ENCODE data around the gene KIF3A.

The KIF3A gene

DNA sequence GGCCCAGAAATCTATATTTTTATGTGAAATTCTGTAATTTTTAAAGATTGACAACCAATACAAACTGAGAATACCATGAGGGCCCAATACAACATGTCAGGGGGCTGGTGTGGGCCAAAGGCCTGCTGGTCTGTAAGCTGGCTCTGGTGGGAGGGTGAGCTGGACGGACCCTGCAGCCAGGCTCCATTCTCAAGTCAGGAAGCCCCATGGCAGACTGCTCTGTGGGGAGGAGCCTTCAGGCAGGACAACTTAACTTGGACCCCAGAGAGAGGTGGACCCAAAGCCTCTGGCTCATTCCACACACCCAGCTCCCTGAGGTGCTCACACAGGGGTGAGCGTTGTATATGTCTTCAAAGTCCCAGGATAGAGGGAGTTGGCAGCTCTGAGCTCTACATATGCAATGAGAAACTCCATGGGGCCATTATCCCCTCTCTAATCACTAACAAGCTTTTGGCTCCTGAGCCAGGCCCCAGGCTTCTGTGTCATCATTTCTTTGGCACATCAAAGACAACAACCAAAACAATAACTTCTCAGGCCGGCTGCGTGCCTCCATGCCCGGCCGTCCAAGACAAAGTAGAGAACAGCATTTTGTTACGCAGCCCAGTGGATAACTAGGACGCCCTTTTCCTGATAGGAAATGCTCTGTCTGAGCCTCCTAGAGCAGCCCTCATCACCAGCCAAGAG lies 33.3 kb upstream of the KIF3A start:
- no peak for DNase-seq (ENCODE audit: low spot score)

GRCh38 chr5:132768485-132768868 lies 31.1 kb upstream of the KIF3A start:
- no peak for DNase-seq (ENCODE audit: low spot score)

GRCh38 chr5:132767150-132767549 lies 29.8 kb upstream of the KIF3A start:
- DNase-seq (ENCODE audit: low spot score) = no peak

DNA sequence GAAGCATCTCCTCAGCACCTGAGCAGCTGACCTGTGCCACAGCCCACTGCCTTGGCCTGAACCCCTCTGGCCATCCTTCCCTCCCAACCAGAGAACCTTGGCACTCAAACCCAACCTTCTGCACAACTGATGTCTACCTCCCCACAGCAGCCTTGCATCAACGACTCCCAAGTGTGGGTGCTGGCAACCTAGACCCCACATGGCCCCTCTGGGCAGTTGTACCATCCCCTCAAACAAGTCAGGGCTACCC lies 29.4 kb upstream of the KIF3A start:
- no peak for DNase-seq (ENCODE audit: low spot score)

- no peak for DNase-seq (ENCODE audit: low spot score)
Observed at GRCh38 chr5:132766020-132766805, 28.9 kb upstream of the KIF3A start.

- no peak for DNase-seq (ENCODE audit: low spot score)
Observed at GRCh38 chr5:132765311-132766019, 28.1 kb upstream of the KIF3A start.

DNA sequence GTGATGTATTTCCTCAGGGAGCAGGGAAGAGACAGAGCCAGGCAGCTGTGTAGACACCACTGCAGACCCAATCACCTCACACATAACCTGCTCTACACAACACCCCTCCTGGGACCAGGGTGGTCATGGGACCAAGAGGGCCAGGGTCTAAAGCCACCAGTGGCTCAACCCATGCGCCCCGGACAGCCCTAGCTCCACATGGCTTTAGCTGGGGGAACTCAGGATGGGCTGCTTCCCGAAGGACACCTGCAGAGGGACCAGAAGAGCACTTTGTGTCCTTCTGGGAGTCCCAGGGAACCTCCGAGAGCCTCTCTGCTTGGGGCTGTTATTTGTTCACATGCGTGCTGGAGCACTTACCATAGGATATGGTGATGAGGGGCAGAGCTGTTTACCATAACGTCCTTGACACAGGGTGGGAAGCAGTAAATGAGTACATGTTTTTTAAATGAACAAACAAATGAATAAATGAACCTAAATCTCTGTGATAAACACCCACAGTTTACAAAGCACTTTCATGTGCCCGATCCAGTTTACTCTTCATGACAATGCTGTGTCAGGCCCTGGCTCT lies 27.4 kb upstream of the KIF3A start:
- DNase-seq (ENCODE audit: low spot score) = no peak

DNA sequence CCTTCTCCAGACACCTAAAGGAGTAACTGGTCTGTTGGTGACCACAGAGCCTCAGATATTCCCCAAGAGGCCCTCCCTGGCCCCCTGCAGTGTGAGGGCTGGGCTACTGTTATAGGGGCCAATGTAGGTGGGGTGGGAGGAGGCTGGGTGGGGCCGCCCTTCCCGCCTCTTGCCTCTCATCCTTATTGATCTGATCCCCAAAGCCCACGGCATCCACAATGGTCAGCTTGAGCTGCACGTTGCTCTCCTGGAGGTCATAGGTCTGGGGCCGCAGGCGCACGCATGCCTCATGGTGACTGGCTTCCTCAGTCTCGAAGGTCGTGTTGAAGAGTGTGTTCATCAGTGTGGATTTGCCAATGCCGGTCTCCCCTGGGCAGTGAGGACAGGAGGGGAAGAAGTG lies 26.7 kb upstream of the KIF3A start:
- DNase-seq (ENCODE audit: low spot score) = no peak

- DNase-seq (ENCODE audit: low spot score) = no peak
Observed at GRCh38 chr5:132763181-132764036, 26.1 kb upstream of the KIF3A start.

DNA sequence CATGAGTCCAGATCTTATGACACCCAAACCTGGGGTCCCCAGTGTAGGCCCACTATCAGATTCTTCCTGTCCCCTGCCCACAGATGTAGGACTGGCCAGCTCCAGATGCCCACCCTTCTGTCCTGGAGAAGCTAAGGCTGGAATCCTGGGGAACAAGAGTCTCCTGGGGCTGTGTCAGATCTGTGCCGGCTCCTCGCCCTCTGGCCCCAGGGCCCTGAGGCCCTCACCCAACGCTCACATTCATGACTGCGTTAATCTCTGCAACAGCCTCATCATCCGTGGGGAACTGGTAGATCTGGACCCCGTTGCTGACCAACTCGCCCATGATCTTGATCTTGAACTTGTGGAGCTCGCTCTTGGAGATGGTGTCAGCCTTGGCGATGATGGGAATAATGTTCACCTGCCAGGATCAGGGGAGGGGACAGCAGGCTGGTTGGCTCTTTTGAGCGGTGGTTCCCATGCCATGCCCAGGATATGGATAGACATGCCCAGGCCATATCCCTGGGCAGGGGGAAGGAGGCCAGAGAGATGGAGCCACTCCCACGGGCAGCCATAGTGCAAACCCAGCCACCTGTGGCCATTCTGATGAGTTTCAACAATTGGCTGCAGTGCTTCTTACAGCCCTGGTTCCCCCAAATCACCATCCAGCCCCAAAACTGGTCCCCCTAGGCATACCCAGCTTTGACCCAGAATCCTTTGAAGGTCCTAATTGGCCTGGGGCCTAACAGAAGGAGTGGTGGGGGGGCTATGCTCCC lies 25.1 kb upstream of the KIF3A start:
- no peak for DNase-seq (ENCODE audit: low spot score)

DNA sequence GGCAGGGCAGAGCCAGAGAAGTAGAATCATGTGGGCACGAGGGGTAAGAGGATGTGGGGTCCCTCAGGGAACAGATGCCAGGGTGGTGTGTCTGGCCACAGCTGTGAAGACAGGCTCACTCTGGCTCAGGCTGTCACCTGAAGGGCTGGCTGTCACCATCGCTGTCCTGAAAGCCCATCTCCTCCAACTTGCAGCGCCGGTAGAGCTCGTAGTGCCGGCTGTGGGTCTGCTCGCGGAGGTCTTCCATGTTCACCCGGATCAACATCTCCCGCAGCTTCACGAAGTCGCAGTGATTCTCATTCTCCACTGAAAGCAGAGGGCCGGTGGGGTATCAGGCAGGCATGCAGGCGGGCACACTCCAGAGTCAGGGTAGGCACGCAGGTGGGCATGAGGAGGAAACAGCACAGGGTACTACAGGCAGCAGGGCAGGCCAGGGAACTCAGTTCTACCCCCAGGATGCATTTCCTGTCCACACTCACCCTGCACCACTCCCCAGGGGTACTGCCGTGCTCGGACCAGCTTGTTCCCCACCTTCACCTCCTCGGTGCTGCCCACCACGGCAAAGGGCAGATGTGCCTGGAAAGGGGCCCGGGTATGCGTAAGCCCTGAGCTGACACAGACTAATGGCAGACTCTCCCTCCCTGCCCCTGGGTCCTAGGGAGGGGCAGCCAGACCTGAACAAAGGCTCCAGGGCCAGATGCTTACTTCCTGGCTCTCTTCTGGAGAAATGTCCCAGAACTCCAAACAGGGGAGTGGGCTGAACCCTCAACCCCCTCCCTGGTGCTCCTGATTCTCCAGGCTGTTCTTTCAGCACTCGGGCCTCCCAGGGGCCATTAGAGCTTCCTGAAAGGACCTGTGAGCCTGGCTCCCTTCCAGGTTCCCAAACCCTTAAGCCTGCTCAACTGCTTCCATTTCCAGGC lies 24.2 kb upstream of the KIF3A start:
- DNase-seq (ENCODE audit: low spot score) = no peak

GRCh38 chr5:132760601-132761317 lies 23.4 kb upstream of the KIF3A start:
- no peak for DNase-seq (ENCODE audit: low spot score)

- DNase-seq (ENCODE audit: low spot score) = no peak
Observed at GRCh38 chr5:132760049-132760420, 22.7 kb upstream of the KIF3A start.

- no peak for DNase-seq (ENCODE audit: low spot score)
Observed at GRCh38 chr5:132759114-132760048, 22.0 kb upstream of the KIF3A start.

GRCh38 chr5:132758451-132758850 lies 21.1 kb upstream of the KIF3A start:
- DNase-seq (ENCODE audit: low spot score) = no peak

DNA sequence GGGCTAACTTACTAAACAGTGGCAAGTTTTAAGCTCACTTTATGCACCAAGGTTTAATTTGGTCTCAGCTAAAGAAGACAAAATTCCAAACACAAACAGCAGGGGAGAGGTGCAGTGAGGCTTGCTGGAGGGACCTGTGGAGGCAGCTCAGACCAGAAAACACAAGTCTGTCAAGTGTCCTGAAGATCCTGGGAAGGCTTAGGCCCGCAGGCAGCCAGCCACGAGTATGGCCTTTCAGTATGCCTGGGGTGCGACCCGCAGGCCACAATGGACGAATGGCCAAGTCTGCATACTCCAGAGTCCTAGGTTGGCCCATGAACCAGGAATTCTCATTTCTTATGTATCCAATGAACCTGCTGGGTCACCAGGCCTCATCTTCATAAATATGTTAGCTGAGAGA lies 19.2 kb upstream of the KIF3A start:
- no peak for DNase-seq (ENCODE audit: low spot score)

DNA sequence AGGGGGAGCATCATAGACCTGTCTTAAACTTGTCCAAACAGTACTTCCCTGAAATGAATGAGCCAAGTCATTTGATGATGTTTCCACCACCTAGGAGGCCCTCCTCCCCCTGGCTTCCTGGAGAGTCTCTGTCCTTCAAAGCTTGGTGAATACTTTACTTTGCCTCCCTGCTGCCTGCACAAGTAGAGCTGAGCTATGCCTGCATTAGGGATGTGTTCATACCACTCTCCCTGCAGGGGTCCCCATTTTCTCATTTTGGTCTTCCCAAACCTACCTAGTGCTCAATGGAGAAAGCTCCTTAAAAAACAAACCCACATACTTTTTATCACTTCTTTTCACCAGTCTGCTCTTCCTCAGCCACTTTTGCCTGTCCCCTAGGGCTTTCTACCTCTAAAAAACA lies 17.6 kb upstream of the KIF3A start:
- DNase-seq (ENCODE audit: low spot score) = no peak

GRCh38 chr5:132754111-132754510 lies 16.8 kb upstream of the KIF3A start:
- DNase-seq (ENCODE audit: low spot score) = no peak

All from LoVo (cell line).